ENCODE results near the gene TLE7. TPM values are rescaled to one million over a fixed set of nuclear protein-coding genes. Genes with fewer than 3 reads are reported as not detected.

Gene TLE7
- total RNA-seq, 1 experiment from 2014 or later, result not detected

- H2BK20ac ChIP-seq (ENCODE audit: low read depth, low read length, poor library complexity, severe bottlenecking), result no peak overlapping the region
- no peaks in the 10 kb centered on the region for H3K79me2 ChIP-seq (ENCODE audit: insufficient read depth, low read length)
- Mint-ChIP-seq H3K4me3 (no peak overlapping the region), H3K4me1 (peaks cover 23 to 29% of the 10 kb centered on the region in 2 experiments), H3K27ac (no peak overlapping the region), H3K27me3 (ENCODE audit: low read depth) (peaks cover 4% of the 10 kb centered on the region), H3K36me3 (ENCODE audit: insufficient read depth in 1 of 3, low read depth in 3 of 3) (peaks cover 0 to 4% (median 3%) of the 10 kb centered on the region in 3 experiments; a peak in 3 of 7 replicates), H3K9me3 (peaks cover 8 to 12% of the 10 kb centered on the region in 2 experiments; a peak in 3 of 5 replicates)
- no peak overlapping the region for H3K18ac ChIP-seq (ENCODE audit: insufficient read length, low read depth, low read length)
- no peak overlapping the region for H3K9ac ChIP-seq (ENCODE audit: extremely low read depth, insufficient read length, low read length)
- no peak overlapping the region for H2BK15ac ChIP-seq (ENCODE audit: low read depth, low read length)
- H3K4ac ChIP-seq (ENCODE audit: low read depth, low read length), result no peak overlapping the region
- no peak overlapping the region for H2BK5ac ChIP-seq (ENCODE audit: insufficient read length, low read length)
- H2AFZ ChIP-seq (ENCODE audit: low read length), result no peak overlapping the region
- no peaks in the 10 kb centered on the region for H3K23me2 ChIP-seq (ENCODE audit: insufficient read length, low read depth, low read length, poor library complexity, severe bottlenecking)
- H3K23ac ChIP-seq (ENCODE audit: insufficient read length, low read depth, low read length), result no peak overlapping the region
- no peaks in the 10 kb centered on the region for H3K9me3 ChIP-seq (ENCODE audit: control insufficient read depth, low read depth, low read length)
- no peak overlapping the region for H3K56ac ChIP-seq (ENCODE audit: insufficient read length, low read depth, low read length)
- H4K91ac ChIP-seq (ENCODE audit: insufficient read length, low read depth, low read length), result no peak overlapping the region
- no peak overlapping the region for H4K8ac ChIP-seq (replicated peaks; ENCODE audit: insufficient read length, low read depth, low read length)
- no peak overlapping the region for H2AK5ac ChIP-seq (ENCODE audit: insufficient read length, low read length)
- H3K27me3 ChIP-seq (ENCODE audit: insufficient read depth, low read length), result no peaks in the 10 kb centered on the region
- H3T11ph ChIP-seq (ENCODE audit: low read length), result no peak overlapping the region
- no peaks in the 10 kb centered on the region; the same call in 1 of the 2 replicates for H3K4me1 ChIP-seq (ENCODE audit: insufficient read depth, low read length)
- no peak overlapping the region for H3K4me2 ChIP-seq (ENCODE audit: insufficient read depth, insufficient read length, low read length)
- H4K5ac ChIP-seq (ENCODE audit: insufficient read length, low read depth, low read length), result no peak overlapping the region
- H2BK12ac ChIP-seq (ENCODE audit: insufficient read length, low read depth, low read length), result no peak overlapping the region
- WGBS (ENCODE audit: extremely low coverage, insufficient read length, low lambda C conversion rate), result no CpG with 5 or more reads among the region's 11 CpGs
- TF ChIP-seq CTCF (conservative IDR thresholded peaks at IDR 0.05), result no peak
- H3K27ac ChIP-seq (ENCODE audit: insufficient read length, low read depth, low read length), result no peak overlapping the region
- DNase-seq, result no peak
- H4K20me1 ChIP-seq (ENCODE audit: control insufficient read depth, insufficient read depth, insufficient read length), result no peaks in the 10 kb centered on the region
- no peak overlapping the region for H3K14ac ChIP-seq (ENCODE audit: insufficient read depth, low read length)
- H3K79me1 ChIP-seq (ENCODE audit: insufficient read depth, low read depth, low read length, poor library complexity, severe bottlenecking), result no peaks in the 10 kb centered on the region
- H2BK120ac ChIP-seq (ENCODE audit: low read depth, low read length, poor library complexity, severe bottlenecking), result no peak overlapping the region
Measured at GRCh38 chr16:71399801-71400563, 41.9 kb downstream of the TLE7 start.
